HuH-7.5 (cell line): Measurements from ENCODE around the gene AHSA1.

ENCODE experiments used
- DNase-seq: peaks from one replicate; pipeline ENCODE4 v3.0.0; 2011; ENCODE audit warnings: low spot score

Gene AHSA1

GRCh38 chr14:77509366-77509765 lies 51.5 kb downstream of the AHSA1 start:
- DNase-seq = no peak

GRCh38 chr14:77511486-77512162 lies 53.7 kb downstream of the AHSA1 start:
- no peak for DNase-seq

GRCh38 chr14:77516126-77516525 lies 58.2 kb downstream of the AHSA1 start:
- no peak for DNase-seq
